ENCODE data around the gene ATP2B2. TPM values are rescaled to one million over a fixed set of nuclear protein-coding genes. Genes with fewer than 3 reads are reported as not detected.
A peak's percentile ranks its signal among the peaks of the same experiment; 100 is the strongest.

ATP2B2 gene
- total RNA-seq, 6 experiments from 2014 or later, result 25.9 to 45.1 (median 35.1) TPM

- intact Hi-C loops (cut with DNase I), result no loop called here
- peak in 1 of 3 donors; percentile 8 for DNase-seq
- Histone ChIP-seq H3K27me3 (no peaks in the 10 kb centered on the region), H3K9me3 (no peaks in the 10 kb centered on the region), H3K4me3 (no peak overlapping the region), H3K4me1 (peaks cover 0 to 9% (median 4%) of the 10 kb centered on the region in 4 donors), H3K27ac (no peak overlapping the region), H3K36me3 (no peaks in the 10 kb centered on the region)
- ATAC-seq, result no peak
- 81% methylated on average over 3 of the region's 3 CpGs for WGBS (ENCODE audit: insufficient coverage, low coverage, low lambda C conversion rate, missing lambda C conversion rate)
- TF ChIP-seq, protein P1, sequence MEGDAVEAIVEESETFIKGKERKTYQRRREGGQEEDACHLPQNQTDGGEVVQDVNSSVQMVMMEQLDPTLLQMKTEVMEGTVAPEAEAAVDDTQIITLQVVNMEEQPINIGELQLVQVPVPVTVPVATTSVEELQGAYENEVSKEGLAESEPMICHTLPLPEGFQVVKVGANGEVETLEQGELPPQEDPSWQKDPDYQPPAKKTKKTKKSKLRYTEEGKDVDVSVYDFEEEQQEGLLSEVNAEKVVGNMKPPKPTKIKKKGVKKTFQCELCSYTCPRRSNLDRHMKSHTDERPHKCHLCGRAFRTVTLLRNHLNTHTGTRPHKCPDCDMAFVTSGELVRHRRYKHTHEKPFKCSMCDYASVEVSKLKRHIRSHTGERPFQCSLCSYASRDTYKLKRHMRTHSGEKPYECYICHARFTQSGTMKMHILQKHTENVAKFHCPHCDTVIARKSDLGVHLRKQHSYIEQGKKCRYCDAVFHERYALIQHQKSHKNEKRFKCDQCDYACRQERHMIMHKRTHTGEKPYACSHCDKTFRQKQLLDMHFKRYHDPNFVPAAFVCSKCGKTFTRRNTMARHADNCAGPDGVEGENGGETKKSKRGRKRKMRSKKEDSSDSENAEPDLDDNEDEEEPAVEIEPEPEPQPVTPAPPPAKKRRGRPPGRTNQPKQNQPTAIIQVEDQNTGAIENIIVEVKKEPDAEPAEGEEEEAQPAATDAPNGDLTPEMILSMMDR (IDR thresholded peaks at IDR 0.05), result no peak
- no peak for TF ChIP-seq POLR2A (IDR thresholded peaks at IDR 0.05)
Measured at GRCh38 chr3:10484709-10485108, 20.7 kb downstream of the ATP2B2 start.

GRCh38 chr3:10483686-10484345 is 21.6 kb downstream of the ATP2B2 start:
- H3K36me3 ChIP-seq, result no peaks in the 10 kb centered on the region
- no peaks in the 10 kb centered on the region for H3K9me3 ChIP-seq
- 20% methylated on average over 1 of the region's 13 CpGs for WGBS (ENCODE audit: insufficient coverage, low coverage, low lambda C conversion rate, missing lambda C conversion rate)
- H3K27me3 ChIP-seq, result no peaks in the 10 kb centered on the region
- no peak overlapping the region for H3K27ac ChIP-seq
- intact Hi-C loops (cut with DNase I), result no loop called here
- TF ChIP-seq POLR2A (IDR thresholded peaks at IDR 0.05), result no peak
- TF ChIP-seq, protein P1 (IDR thresholded peaks at IDR 0.05), result no peak
- ATAC-seq (no peak), DNase-seq (no peak)
- H3K4me1 ChIP-seq, result peaks cover 0 to 14% (median 5%) of the 10 kb centered on the region in 4 donors
- no peak overlapping the region for H3K4me3 ChIP-seq

GRCh38 chr3:10483364-10483675 is 22.1 kb downstream of the ATP2B2 start:
- no peak overlapping the region for H3K4me3 ChIP-seq
- DNase-seq, result no peak
- no peak overlapping the region for H3K27ac ChIP-seq
- no peak for TF ChIP-seq POLR2A (IDR thresholded peaks at IDR 0.05)
- TF ChIP-seq, protein P1 (IDR thresholded peaks at IDR 0.05), result no peak
- H3K9me3 ChIP-seq, result no peaks in the 10 kb centered on the region
- peaks cover 0 to 14% (median 6%) of the 10 kb centered on the region in 4 donors for H3K4me1 ChIP-seq
- 89% methylated on average over 3 of the region's 4 CpGs for WGBS (ENCODE audit: insufficient coverage, low coverage, low lambda C conversion rate, missing lambda C conversion rate)
- intact Hi-C loops (cut with DNase I), result no loop called here
- no peak for ATAC-seq
- no peaks in the 10 kb centered on the region for H3K27me3 ChIP-seq
- no peaks in the 10 kb centered on the region for H3K36me3 ChIP-seq

- no peak for ATAC-seq
- WGBS (ENCODE audit: insufficient coverage, low coverage, low lambda C conversion rate, missing lambda C conversion rate), result 93% methylated on average over 3 of the region's 13 CpGs
- no peaks in the 10 kb centered on the region for H3K9me3 ChIP-seq
- H3K27ac ChIP-seq, result no peak overlapping the region
- peaks cover 0 to 14% (median 6%) of the 10 kb centered on the region in 4 donors for H3K4me1 ChIP-seq
- DNase-seq, result no peak
- H3K4me3 ChIP-seq, result no peak overlapping the region
- no peaks in the 10 kb centered on the region for H3K36me3 ChIP-seq
- TF ChIP-seq POLR2A (IDR thresholded peaks at IDR 0.05), result no peak
- TF ChIP-seq, protein P1 (IDR thresholded peaks at IDR 0.05), result no peak
- no peaks in the 10 kb centered on the region for H3K27me3 ChIP-seq
- intact Hi-C loops (cut with DNase I), result no loop called here
Measured at GRCh38 chr3:10482631-10483363, 22.6 kb downstream of the ATP2B2 start.

All from right lobe of liver (tissue), 6 donors.